Activated gamma-delta T cell treated with Interleukin-2 at 50 U/mL for 16 hours (primary cell): ENCODE data around the gene COL13A1.

Experiments used
- DNase-seq: peaks from one replicate; pipeline ENCODE4 v3.0.0-alpha.2; 2020

The COL13A1 gene

DNA sequence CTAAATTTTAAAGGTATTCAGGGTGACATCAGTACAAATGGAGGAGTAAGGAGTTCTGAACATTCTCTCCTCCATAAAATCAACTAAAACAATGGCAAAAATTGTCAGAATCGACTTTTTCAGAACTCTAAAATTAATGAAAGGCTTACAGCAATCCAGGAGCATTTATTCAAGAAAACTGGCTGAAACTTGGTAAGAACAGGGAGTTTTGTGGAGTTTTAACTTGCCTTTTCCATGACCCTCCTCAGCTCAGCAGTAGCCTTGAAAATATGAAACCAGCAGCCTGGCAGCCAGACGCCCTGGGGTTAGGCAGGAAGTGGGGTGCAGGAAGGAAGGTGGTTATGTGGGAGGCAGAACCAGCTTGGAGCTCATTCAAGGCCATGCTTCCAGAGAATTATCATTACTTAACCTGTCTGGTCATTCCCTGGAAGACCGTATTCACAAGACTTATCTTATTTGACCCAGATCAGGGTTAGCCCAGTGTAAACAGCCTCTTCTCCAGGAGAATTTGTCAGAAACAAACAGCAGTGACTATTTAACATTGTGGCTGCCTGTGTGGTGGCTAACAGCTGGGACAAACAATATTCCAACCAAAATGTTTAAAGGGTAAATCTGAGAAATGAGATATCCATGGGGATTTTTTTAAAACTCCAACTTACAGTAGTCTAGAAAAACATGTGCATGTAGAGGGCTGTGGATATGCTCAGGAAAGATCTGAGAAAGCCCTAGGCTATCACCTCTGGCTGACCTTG lies 175.3 kb downstream of the COL13A1 start:
- DNase-seq = no peak

GRCh38 chr10:69979174-69979573 lies 177.5 kb downstream of the COL13A1 start:
- DNase-seq = no peak

GRCh38 chr10:69980672-69981071 lies 179.0 kb downstream of the COL13A1 start:
- no peak for DNase-seq

DNA sequence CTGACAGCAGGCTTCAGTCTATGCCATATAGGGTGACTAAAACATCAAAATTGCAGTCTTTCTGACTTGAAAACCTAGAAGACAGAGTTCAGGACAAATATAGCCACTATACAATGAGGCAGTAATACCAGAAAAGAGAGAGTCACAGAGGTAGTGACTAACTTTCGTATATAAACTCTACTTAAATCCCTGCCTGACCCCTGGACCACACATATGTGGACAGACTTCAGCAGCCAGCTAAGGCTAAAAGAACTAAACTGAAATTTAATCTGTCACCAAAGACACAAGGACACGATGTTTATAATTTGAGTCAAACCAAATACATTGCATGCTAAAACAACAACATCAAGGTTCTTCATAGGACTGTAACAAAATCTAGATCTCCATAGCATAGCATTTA lies 186.4 kb downstream of the COL13A1 start:
- no peak for DNase-seq

- no peak for DNase-seq
Observed at GRCh38 chr10:69991151-69991550, 189.4 kb downstream of the COL13A1 start.

DNA sequence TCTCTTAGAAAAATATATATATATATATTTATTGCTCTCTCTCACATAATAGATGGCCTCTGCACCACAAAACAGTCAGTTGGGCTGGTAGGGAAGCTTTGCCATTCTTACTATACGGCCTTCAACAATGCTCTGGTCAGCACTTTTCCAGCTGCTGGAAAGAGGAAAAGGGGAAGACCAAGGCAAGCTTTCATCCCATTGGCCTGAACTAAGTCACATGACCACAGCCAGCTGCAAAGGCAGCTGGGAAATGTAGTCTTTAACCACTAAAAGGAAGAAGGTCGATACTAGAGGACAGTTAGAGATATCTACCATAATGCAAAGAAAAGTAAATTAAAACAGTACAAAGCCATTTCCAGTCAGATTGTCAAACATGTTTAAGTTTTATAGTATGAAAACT lies 192.6 kb downstream of the COL13A1 start:
- no peak for DNase-seq

DNA sequence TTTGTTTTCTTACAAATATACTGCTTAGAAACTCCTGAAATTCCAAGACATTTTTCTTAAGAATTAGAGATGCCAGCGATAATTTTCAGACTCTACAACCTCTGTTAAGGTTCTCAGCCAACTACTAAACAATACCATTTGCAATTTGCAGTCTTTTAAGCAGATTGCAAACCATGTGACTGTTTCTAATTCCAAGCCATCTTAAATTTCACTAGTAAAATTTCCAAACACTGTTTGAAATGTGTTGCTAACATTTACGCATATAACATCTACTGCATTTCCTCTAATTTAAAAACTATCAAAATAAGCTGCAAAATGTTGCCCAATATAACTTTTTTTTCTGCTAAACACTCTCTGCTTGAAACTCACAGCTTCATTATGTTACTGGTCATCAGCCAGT lies 194.9 kb downstream of the COL13A1 start:
- DNase-seq = no peak

- DNase-seq = no peak
Observed at GRCh38 chr10:70000262-70000661, 198.6 kb downstream of the COL13A1 start.

GRCh38 chr10:70007116-70007820 lies 205.6 kb downstream of the COL13A1 start:
- no peak for DNase-seq
